AG04449 (cell line): ENCODE data around the gene S100A9.

Experiments
- CTCF ChIA-PET: fragments of 350-600 bp; formaldehyde crosslinking; extraction: SDS; loops from one replicate; lab custom pipeline; 2021; ENCODE audit warnings: antibody characterized with exemption; lab: Yijun Ruan, JAX
- POLR2A ChIA-PET: fragments of 400-600, 350-600 bp; formaldehyde crosslinking; extraction: SDS; loops from one replicate; lab custom pipeline; 2020; ENCODE audit warnings: antibody characterized with exemption, inconsistent platforms; lab: Yijun Ruan, JAX
- DNase-seq: peaks from one replicate; pipeline ENCODE4 v3.0.0-alpha.2; 2010; ENCODE audit warnings: low read depth, low spot score
- H3K4me3 ChIP-seq: 2 replicates; pipeline ENCODE4 v1.5.1; 2011; ENCODE audit warnings: low read depth, mild to moderate bottlenecking, control low read depth, low read length
- CTCF ChIP-seq: IDR thresholded peaks from one replicate; pipeline ENCODE4 v1.5.1; 2011; ENCODE audit warnings: mild to moderate bottlenecking, moderate library complexity, low read length, control low read depth, inconsistent platforms; ENCODE audit not compliant: insufficient read depth; ENCODE audit errors: missing control alignments

The S100A9 gene

GRCh38 chr1:153322568-153322967 lies 35.1 kb upstream of the S100A9 start:
- ChIA-PET POLR2A (no interaction called here), CTCF (no interaction called here)
- no peak for TF ChIP-seq CTCF
- H3K4me3 ChIP-seq: no peak overlapping the region
- DNase-seq: no peak

DNA sequence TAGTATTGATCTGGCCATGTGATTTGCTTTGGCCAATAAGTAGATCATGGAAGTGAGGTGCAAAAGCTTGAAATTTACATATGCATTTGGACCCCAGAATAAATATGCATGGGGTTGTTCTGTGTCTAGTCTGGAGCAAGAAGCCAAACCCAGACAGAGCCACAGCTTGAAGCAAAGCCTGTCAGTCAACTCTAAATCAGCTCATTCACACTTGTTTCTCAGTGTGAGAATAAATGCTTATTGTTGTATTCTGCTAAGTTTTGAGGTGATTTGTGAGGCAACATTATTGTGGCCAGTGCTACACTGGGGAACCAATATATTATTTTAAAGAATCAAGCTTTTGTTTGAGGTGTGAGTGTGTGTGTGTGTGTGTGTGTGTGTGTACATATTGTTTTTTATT lies 32.7 kb upstream of the S100A9 start:
- POLR2A ChIA-PET: no interaction called here
- DNase-seq: no peak
- CTCF ChIA-PET: no interaction called here
- H3K4me3 ChIP-seq: no peak overlapping the region
- no peak for TF ChIP-seq CTCF

DNA sequence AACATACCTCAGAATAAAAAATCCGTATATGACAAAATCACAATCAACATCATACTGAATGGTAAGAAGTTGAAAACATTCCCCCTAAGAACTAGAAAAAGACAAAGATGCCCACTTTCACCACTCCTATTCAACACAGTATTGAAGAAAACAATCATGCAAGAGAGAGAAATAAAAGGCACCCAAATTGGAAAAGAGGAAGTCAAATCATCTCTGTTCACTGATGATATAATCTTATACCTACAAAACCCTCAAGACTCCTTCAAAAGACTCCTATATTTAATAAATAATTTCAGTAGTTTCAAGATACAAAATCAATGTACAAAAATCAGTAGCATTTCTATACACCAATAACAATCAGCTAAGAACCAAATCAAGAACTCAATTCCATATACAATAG lies 23.8 kb upstream of the S100A9 start:
- no peak for DNase-seq
- TF ChIP-seq CTCF: no peak
- H3K4me3 ChIP-seq: no peak overlapping the region
- CTCF ChIA-PET: no interaction called here
- POLR2A ChIA-PET: no interaction called here

DNA sequence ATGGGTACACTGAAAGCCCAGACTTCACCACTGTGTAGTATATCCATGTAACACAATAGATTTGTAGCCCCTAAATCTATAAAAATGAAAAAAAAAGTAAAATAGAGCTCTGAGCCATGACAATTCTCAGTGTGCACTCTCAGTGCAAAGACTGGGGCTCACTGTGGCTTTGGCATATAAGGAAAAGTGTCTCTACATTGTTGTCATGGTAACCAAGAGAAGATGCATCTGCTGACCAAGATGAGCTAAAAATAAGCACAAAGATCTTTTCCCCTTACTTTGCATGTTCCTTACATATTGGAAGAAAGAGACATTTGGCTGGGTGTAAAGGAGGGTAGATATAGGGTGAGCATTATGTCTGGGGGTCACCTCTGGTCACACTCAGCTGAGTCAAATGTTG lies 21.0 kb upstream of the S100A9 start:
- TF ChIP-seq CTCF: no peak
- POLR2A ChIA-PET: no interaction called here
- no peak overlapping the region for H3K4me3 ChIP-seq
- CTCF ChIA-PET: interaction anchor here (1.2 to 2.4 kb wide), 2 partner anchors 15 to 17 kb away, joined by 3 to 11 read pairs; no protein-coding TSS in a partner anchor
- no peak for DNase-seq

- CTCF ChIA-PET: interaction anchor here (2.4 kb wide), 1 partner anchor 14 kb away, joined by 11 read pairs; no protein-coding TSS in a partner anchor
- no peak for TF ChIP-seq CTCF
- H3K4me3 ChIP-seq: no peak overlapping the region
- DNase-seq: no peak
- POLR2A ChIA-PET: no interaction called here
These were observed 19.4 kb upstream of the S100A9 start for GRCh38 chr1:153337980-153338853.

DNA sequence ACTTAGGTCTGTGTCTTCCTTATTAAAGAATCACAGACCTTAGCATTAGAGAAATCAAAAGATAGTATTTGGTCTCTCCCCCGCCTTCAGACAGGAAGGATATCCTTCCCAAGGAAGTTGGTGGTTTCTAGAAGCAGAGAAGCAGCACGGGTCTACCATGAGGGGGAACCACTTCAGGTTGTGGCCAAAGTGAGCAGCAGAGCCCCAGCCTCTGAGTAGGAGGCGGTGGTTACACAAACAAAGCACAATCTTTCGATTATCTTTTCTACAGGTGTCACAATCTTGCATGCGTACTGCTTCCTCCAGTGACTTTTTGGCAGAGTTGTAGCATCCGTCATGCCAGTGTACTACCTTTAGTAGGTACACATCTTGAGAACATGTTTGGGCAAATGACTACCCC lies 17.9 kb upstream of the S100A9 start:
- DNase-seq: no peak
- CTCF ChIA-PET: no interaction called here
- H3K4me3 ChIP-seq: no peak overlapping the region

More for the DNA sequence above, 17.9 kb upstream of the S100A9 start:
- POLR2A ChIA-PET: no interaction called here
- TF ChIP-seq CTCF: no peak
